Endometrium (tissue), 2 donors: ENCODE measurements around the gene NHEJ1.

Source experiments
- FAIRE-seq: peaks from 2 replicates; lab custom pipeline; 2012; peaks lifted over from hg19 to GRCh38; lab: Jason Lieb, UNC
- donor health status: control.
- donor health status: control.

Gene NHEJ1

GRCh38 chr2:219123356-219124135, 37.1 kb downstream of the NHEJ1 start:
- no peak for FAIRE-seq

GRCh38 chr2:219122202-219122980, 38.2 kb downstream of the NHEJ1 start:
- no peak for FAIRE-seq

GRCh38 chr2:219120082-219120481, 40.5 kb downstream of the NHEJ1 start:
- no peak for FAIRE-seq

- no peak for FAIRE-seq
These were observed 41.1 kb downstream of the NHEJ1 start for GRCh38 chr2:219119422-219120043.

- no peak for FAIRE-seq
These were observed 42.1 kb downstream of the NHEJ1 start for GRCh38 chr2:219118504-219118903.

- no peak for FAIRE-seq
These were observed 43.6 kb downstream of the NHEJ1 start for GRCh38 chr2:219116776-219117646.

- FAIRE-seq = no peak
These were observed 47.8 kb downstream of the NHEJ1 start for GRCh38 chr2:219112651-219113338.

GRCh38 chr2:219112062-219112406, 48.6 kb downstream of the NHEJ1 start:
- FAIRE-seq = no peak

- no peak for FAIRE-seq
These were observed 49.1 kb downstream of the NHEJ1 start for GRCh38 chr2:219111375-219112061.

- no peak for FAIRE-seq
These were observed 51.1 kb downstream of the NHEJ1 start for GRCh38 chr2:219109471-219109870.

- no peak for FAIRE-seq
These were observed 52.9 kb downstream of the NHEJ1 start for GRCh38 chr2:219107758-219108157.

- no peak for FAIRE-seq
These were observed 54.4 kb downstream of the NHEJ1 start for GRCh38 chr2:219106251-219106650.

GRCh38 chr2:219104107-219105035, 56.2 kb downstream of the NHEJ1 start:
- no peak for FAIRE-seq

GRCh38 chr2:219099329-219099728, 61.3 kb downstream of the NHEJ1 start:
- FAIRE-seq = no peak

GRCh38 chr2:219095406-219095935, 65.1 kb downstream of the NHEJ1 start:
- FAIRE-seq = no peak

- no peak for FAIRE-seq
These were observed 66.4 kb downstream of the NHEJ1 start for GRCh38 chr2:219094171-219094570.

- FAIRE-seq = no peak
These were observed 69.9 kb downstream of the NHEJ1 start for GRCh38 chr2:219090436-219091299.

- FAIRE-seq = no peak
These were observed 71.3 kb downstream of the NHEJ1 start for GRCh38 chr2:219089330-219089729.

- no peak for FAIRE-seq
These were observed 72.8 kb downstream of the NHEJ1 start for GRCh38 chr2:219087848-219088247.
